IMR-90 (cell line): ENCODE results near the gene SLC35B3. TPM values are rescaled to one million over a fixed set of nuclear protein-coding genes. Genes with fewer than 3 reads are reported as not detected.

ENCODE experiments used
- ATAC-seq: fragments of 200-7000 bp; cut with Tn5 transposase; 2 replicates; pipeline ENCODE4 v1.9.1; 2020; ENCODE audit warnings: low read depth, mild to moderate bottlenecking, moderate library complexity
- BruUV-seq: library from RNA; stranded (reverse); fragments of 400-500 nt; replicated peaks from 2 replicates; lab custom pipeline; 2021; lab: Mats Ljungman, UMichigan
- CTCF ChIA-PET: fragments of 300-600 bp; formaldehyde crosslinking; extraction: SDS; loops from one replicate; lab custom pipeline; 2021; ENCODE audit warnings: antibody characterized with exemption; lab: Yijun Ruan, JAX
- POLR2A ChIA-PET: fragments of 300-600 bp; sonication (Branson Sonifier 250); formaldehyde crosslinking; loops from one replicate; lab custom pipeline; 2022; ENCODE audit warnings: antibody characterized with exemption; ENCODE audit not compliant: unreplicated experiment; lab: Charles Lee
- DNase-seq: peaks from one replicate; pipeline ENCODE4 v3.0.0; 2013
- H2AFZ ChIP-seq: replicated peaks from 2 replicates; pipeline ENCODE3; 2013; ENCODE audit warnings: low read length, mild to moderate bottlenecking; ENCODE audit not compliant: poor library complexity
- H2AK5ac ChIP-seq: 2 replicates; pipeline ENCODE4 v1.6.1; 2013; ENCODE audit warnings: low read depth, low read length, inconsistent platforms
- H2AK9ac ChIP-seq: replicated peaks from 2 replicates; pipeline ENCODE3; 2013; ENCODE audit warnings: mild to moderate bottlenecking, low read depth, low read length, moderate library complexity; ENCODE audit not compliant: poor library complexity
- H2BK120ac ChIP-seq: 2 replicates; pipeline ENCODE4 v1.6.1; 2013; ENCODE audit warnings: low read depth, low read length, inconsistent platforms
- H2BK15ac ChIP-seq: 3 replicates; pipeline ENCODE4 v1.6.1; 2013; ENCODE audit warnings: low read depth, low read length, inconsistent platforms
- H2BK20ac ChIP-seq: 2 replicates; pipeline ENCODE4 v1.6.1; 2013; ENCODE audit warnings: low read depth, mild to moderate bottlenecking, inconsistent platforms, low read length, moderate library complexity
- H2BK5ac ChIP-seq: 2 replicates; pipeline ENCODE4 v1.6.1; 2013; ENCODE audit warnings: mild to moderate bottlenecking, low read depth, low read length, inconsistent platforms; ENCODE audit not compliant: poor library complexity, severe bottlenecking
- H3K14ac ChIP-seq: replicated peaks from 2 replicates; pipeline ENCODE4 v1.6.1; 2013; ENCODE audit warnings: low read depth, low read length, inconsistent platforms
- H3K18ac ChIP-seq: 2 replicates; pipeline ENCODE4 v1.6.1; 2013; ENCODE audit warnings: low read depth, low read length, control low read depth
- H3K23ac ChIP-seq: 2 replicates; pipeline ENCODE4 v1.6.1; 2013; ENCODE audit warnings: low read depth, low read length, inconsistent platforms
- H3K27ac ChIP-seq: 2 replicates; pipeline ENCODE4 v1.5.1; 2013; ENCODE audit warnings: mild to moderate bottlenecking, control low read depth, low read length; ENCODE audit not compliant: insufficient read depth
- H3K27me3 ChIP-seq: 2 replicates; pipeline ENCODE4 v1.6.1; 2013; ENCODE audit warnings: low read length; ENCODE audit not compliant: control insufficient read depth, insufficient read depth
- H3K36me3 ChIP-seq: 2 replicates; pipeline ENCODE4 v1.6.1; 2013; ENCODE audit warnings: low read length, mixed read lengths; ENCODE audit not compliant: control insufficient read depth, insufficient read depth
- H3K4ac ChIP-seq: 2 replicates; pipeline ENCODE4 v1.6.1; 2013; ENCODE audit warnings: low read depth, low read length, inconsistent platforms
- H3K4me1 ChIP-seq: 2 replicates; pipeline ENCODE4 v1.6.1; 2013; ENCODE audit warnings: low read length, mixed read lengths; ENCODE audit not compliant: control insufficient read depth, insufficient read depth
- H3K4me2 ChIP-seq: 2 replicates; pipeline ENCODE4 v1.6.1; 2013; ENCODE audit warnings: low read depth, mild to moderate bottlenecking, control low read depth, low read length, moderate library complexity
- H3K4me3 ChIP-seq: 2 replicates; pipeline ENCODE4 v1.5.1; 2013; ENCODE audit warnings: low read depth, mild to moderate bottlenecking, control low read depth, low read length, moderate library complexity; ENCODE audit not compliant: insufficient read depth
- H3K56ac ChIP-seq: 2 replicates; pipeline ENCODE4 v1.6.1; 2013; ENCODE audit warnings: low read length, inconsistent platforms; ENCODE audit not compliant: insufficient read depth; ENCODE audit errors: extremely low read depth
- H3K79me1 ChIP-seq, 2 experiments: 2 replicates each; pipeline ENCODE4 v1.6.1; 2013; ENCODE audit warnings: low read length in 2 of 2, inconsistent platforms in 1 of 2, low read depth in 1 of 2
- H3K9ac ChIP-seq: 2 replicates; pipeline ENCODE4 v1.6.1; 2013; ENCODE audit warnings: low read depth, low read length, control low read depth
- H3K9me1 ChIP-seq: 2 replicates; pipeline ENCODE4 v1.6.1; 2013; ENCODE audit warnings: low read length, inconsistent platforms; ENCODE audit not compliant: insufficient read depth
- H3K9me3 ChIP-seq: 2 replicates; pipeline ENCODE4 v1.6.1; 2013; ENCODE audit warnings: low read length; ENCODE audit not compliant: control insufficient read depth, insufficient read depth
- H4K20me1 ChIP-seq: 2 replicates; pipeline ENCODE4 v1.6.1; 2013; ENCODE audit warnings: low read length, inconsistent platforms; ENCODE audit not compliant: insufficient read depth
- H4K5ac ChIP-seq: 2 replicates; pipeline ENCODE4 v1.6.1; 2013; ENCODE audit warnings: mild to moderate bottlenecking, low read depth, low read length, control low read depth
- H4K8ac ChIP-seq, 2 experiments: 2 replicates each; pipeline ENCODE4 v1.6.1; 2013; ENCODE audit warnings: low read depth in 2 of 2, low read length in 2 of 2, control low read depth in 1 of 2, inconsistent platforms in 1 of 2
- H4K91ac ChIP-seq: 2 replicates; pipeline ENCODE4 v1.6.1; 2013; ENCODE audit warnings: low read depth, low read length, inconsistent platforms; ENCODE audit not compliant: insufficient read depth
- BHLHE40 ChIP-seq: fragments of 150-350 bp; IDR thresholded peaks from 2 replicates; pipeline ENCODE4 v1.6.1; 2016; ENCODE audit warnings: mild to moderate bottlenecking, low read depth, low read length
- CEBPB ChIP-seq: IDR thresholded peaks from 2 replicates; pipeline ENCODE4 v1.6.1; 2012; ENCODE audit warnings: low read depth, low read length, improper control_type of control experiment
- CHD1 ChIP-seq: IDR thresholded peaks from 2 replicates; pipeline ENCODE4 v1.6.1; 2012; ENCODE audit warnings: low read depth, low read length, improper control_type of control experiment
- MAFK ChIP-seq: IDR thresholded peaks from 2 replicates; pipeline ENCODE4 v1.6.1; 2012; ENCODE audit warnings: low read depth, low read length, improper control_type of control experiment
- MAZ ChIP-seq: IDR thresholded peaks from 2 replicates; pipeline ENCODE4 v1.6.1; 2012; ENCODE audit warnings: low read depth, mild to moderate bottlenecking, low read length, improper control_type of control experiment, moderate library complexity, borderline replicate concordance
- MXI1 ChIP-seq: IDR thresholded peaks from 2 replicates; pipeline ENCODE4 v1.6.1; 2012; ENCODE audit warnings: low read depth, mild to moderate bottlenecking, low read length, moderate library complexity, borderline replicate concordance
- NFE2L2 ChIP-seq: fragments of 150-350 bp; IDR thresholded peaks from 2 replicates; pipeline ENCODE4 v1.6.1; 2016; ENCODE audit warnings: low read depth, mild to moderate bottlenecking, low read length
- POLR2A ChIP-seq: IDR thresholded peaks from 2 replicates; pipeline ENCODE4 v1.6.1; 2012; ENCODE audit warnings: mild to moderate bottlenecking, low read depth, low read length
- RAD21 ChIP-seq: IDR thresholded peaks from 2 replicates; pipeline ENCODE4 v1.6.1; 2012; ENCODE audit warnings: low read length, improper control_type of control experiment
- RFX5 ChIP-seq: IDR thresholded peaks from 2 replicates; pipeline ENCODE4 v1.8.0; 2012; ENCODE audit warnings: low read depth, mild to moderate bottlenecking, low read length, moderate library complexity
- SMC3 ChIP-seq: fragments of 150-350 bp; IDR thresholded peaks from 2 replicates; pipeline ENCODE4 v1.6.1; 2016; ENCODE audit warnings: low read depth, mild to moderate bottlenecking, antibody characterized with exemption, low read length, moderate library complexity
- WGBS, 2 experiments: methylation state at CpG; one replicate each; pipeline versions ENCODE4 v1.1.5 to v1.1.7; 2013; ENCODE audit warnings: missing lambda C conversion rate in 2 of 2; ENCODE audit not compliant: insufficient read length in 1 of 2; ENCODE audit errors: extremely low coverage in 2 of 2; 5-methylcytosine and 5-hydroxymethylcytosine counted together
- dilution Hi-C: fragments of 300-500 bp; cut with HindIII; formaldehyde crosslinking; loops from one replicate; pipeline ENCODE4 v1.14.3; 2018; ENCODE audit warnings: low sequenced_read_pairs; ENCODE audit not compliant: unreplicated experiment
- in situ Hi-C: fragments of 300-500 bp; cut with MboI; formaldehyde crosslinking; loops from 3 replicates; pipeline ENCODE4 v1.14.3; 2019; ENCODE audit warnings: low sequenced_read_pairs, inconsistent platforms, mixed read lengths
- intact Hi-C: fragments of 100-400 bp; cut with micrococcal nuclease; formaldehyde crosslinking; loops from 2 replicates; pipeline ENCODE4 v1.10.0; 2022
- polyA plus RNA-seq, 3 experiments: library from polyadenylated mRNA; depleted of rRNA; stranded (reverse); fragments of >200 nt; gene quantifications; 2 replicates each; pipeline ENCODE4 v1.2.3, GENCODE V29; 2012; ENCODE audit warnings: low replicate concordance in 1 of 3
- total RNA-seq: library from RNA; depleted of rRNA; stranded (reverse); fragments of >200 nt; gene quantifications from 2 replicates; pipeline ENCODE4 v1.2.3, GENCODE V29; 2012
- TF ChIP-seq, protein P1 (sequence below): conservative IDR thresholded peaks from 2 replicates; pipeline ENCODE4 v1.5.1; 2012; ENCODE audit warnings: mild to moderate bottlenecking, low read depth, low read length, improper control_type of control experiment

SLC35B3 gene
- total and polyA plus RNA-seq, 2 of the 4 experiments (the other 2 are of a cell fraction), result 19.0 to 21.1 TPM

DNA sequence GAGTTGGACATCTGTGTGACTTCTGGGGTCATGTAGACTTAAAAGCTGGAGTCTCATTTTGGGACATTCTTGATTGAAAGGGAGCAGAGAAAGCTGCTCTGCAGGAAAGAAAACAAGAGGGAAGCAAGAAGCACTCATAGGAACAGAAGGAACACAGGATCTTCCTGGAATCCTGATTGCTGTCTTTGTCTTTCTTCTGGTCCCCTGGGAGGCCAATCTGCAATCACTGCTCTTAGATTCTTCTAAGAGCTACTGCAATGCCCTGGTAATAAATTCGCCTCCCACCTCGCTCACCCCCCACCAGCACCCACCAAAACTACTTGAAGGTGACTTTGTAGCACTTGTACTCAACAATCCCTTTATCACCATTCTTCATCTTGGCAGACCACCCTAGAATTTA, 51.8 kb downstream of the SLC35B3 start:
- Histone ChIP-seq H3K4me1 (no peaks in the 10 kb centered on the region), H3K4ac (no peak overlapping the region), H4K5ac (no peak overlapping the region), H4K20me1 (no peaks in the 10 kb centered on the region), H3K23ac (no peak overlapping the region), H2AK5ac (no peak overlapping the region), H2BK20ac (no peak overlapping the region), H3K18ac (no peak overlapping the region), H2BK5ac (no peak overlapping the region), H3K4me3 (no peak overlapping the region), H3K27me3 (no peaks in the 10 kb centered on the region), H3K56ac (no peak overlapping the region), H4K91ac (no peak overlapping the region), H2BK120ac (no peak overlapping the region), H3K27ac (no peak overlapping the region), H2AK9ac (no peak overlapping the region), H3K9me1 (no peaks in the 10 kb centered on the region), H3K9ac (no peak overlapping the region), H3K36me3 (no peaks in the 10 kb centered on the region), H4K8ac (no peak overlapping the region), H3K9me3 (no peaks in the 10 kb centered on the region), H3K4me2 (no peak overlapping the region), H2BK15ac (no peak overlapping the region), H2AFZ (no peak overlapping the region), H3K79me1 (no peaks in the 10 kb centered on the region), H3K14ac (no peak overlapping the region)
- intact Hi-C loops, result no loop called here
- no peak for DNase-seq
- CTCF ChIA-PET, result no interaction called here
- 0% methylated on average over 2 of the region's 2 CpGs; no CpG with 5 or more reads in 1 of the 2 experiments for WGBS, 2 experiments
- ATAC-seq, result no peak
- TF ChIP-seq MXI1 (no peak), RAD21 (no peak), POLR2A (no peak), NFE2L2 (no peak), RFX5 (no peak), CEBPB (no peak), MAFK (no peak), CHD1 (no peak), MAZ (no peak), SMC3 (no peak), BHLHE40 (no peak)
- TF ChIP-seq, protein P1, sequence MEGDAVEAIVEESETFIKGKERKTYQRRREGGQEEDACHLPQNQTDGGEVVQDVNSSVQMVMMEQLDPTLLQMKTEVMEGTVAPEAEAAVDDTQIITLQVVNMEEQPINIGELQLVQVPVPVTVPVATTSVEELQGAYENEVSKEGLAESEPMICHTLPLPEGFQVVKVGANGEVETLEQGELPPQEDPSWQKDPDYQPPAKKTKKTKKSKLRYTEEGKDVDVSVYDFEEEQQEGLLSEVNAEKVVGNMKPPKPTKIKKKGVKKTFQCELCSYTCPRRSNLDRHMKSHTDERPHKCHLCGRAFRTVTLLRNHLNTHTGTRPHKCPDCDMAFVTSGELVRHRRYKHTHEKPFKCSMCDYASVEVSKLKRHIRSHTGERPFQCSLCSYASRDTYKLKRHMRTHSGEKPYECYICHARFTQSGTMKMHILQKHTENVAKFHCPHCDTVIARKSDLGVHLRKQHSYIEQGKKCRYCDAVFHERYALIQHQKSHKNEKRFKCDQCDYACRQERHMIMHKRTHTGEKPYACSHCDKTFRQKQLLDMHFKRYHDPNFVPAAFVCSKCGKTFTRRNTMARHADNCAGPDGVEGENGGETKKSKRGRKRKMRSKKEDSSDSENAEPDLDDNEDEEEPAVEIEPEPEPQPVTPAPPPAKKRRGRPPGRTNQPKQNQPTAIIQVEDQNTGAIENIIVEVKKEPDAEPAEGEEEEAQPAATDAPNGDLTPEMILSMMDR, result no peak
- no TSS peak for BruUV-seq
- in situ Hi-C loops, result no loop called here
- dilution Hi-C loops, result no loop called here
- POLR2A ChIA-PET, result no interaction called here
